K562 (cell line): Measurements from ENCODE around the gene MFAP1. TPM values are rescaled to one million over a fixed set of nuclear protein-coding genes. Genes with fewer than 3 reads are reported as not detected.

Experiments
- ATAC-seq: fragments of 200-7000 bp; cut with Tn5 transposase; 3 replicates; pipeline ENCODE4 v1.9.1; 2020; ENCODE audit warnings: moderate library complexity
- BruUV-seq: library from RNA; stranded (reverse); fragments of 400-500 nt; replicated peaks from 2 replicates; lab custom pipeline; 2021; lab: Mats Ljungman, UMichigan
- CTCF ChIA-PET: fragments of 300-600 bp; formaldehyde crosslinking; extraction: SDS; loops from one replicate; lab custom pipeline; 2021; ENCODE audit warnings: low intra/inter-chr PET ratio; lab: Yijun Ruan, JAX
- POLR2A ChIA-PET: fragments of 300-600, 350-650 bp; sonication (Branson Sonifier 250); formaldehyde crosslinking; extraction: SDS; loops from one replicate; lab custom pipeline; 2021; ENCODE audit warnings: antibody characterized with exemption, inconsistent platforms; lab: Yijun Ruan, JAX
- DNase-seq, 4 experiments: peaks; one replicate each; pipeline versions ENCODE4 v3.0.0 to v3.0.0-alpha.2; 2011 to 2018; ENCODE audit warnings: low spot score in 3 of 4, mixed read lengths in 3 of 4; ENCODE audit errors: extremely low read depth in 1 of 4
- FAIRE-seq: peaks from 2 replicates; lab custom pipeline; 2011; peaks lifted over from hg19 to GRCh38; lab: Jason Lieb, UNC
- H2AFZ ChIP-seq: 2 replicates; pipeline ENCODE4 v1.6.0; 2011; ENCODE audit warnings: low read depth, low read length, control low read depth, inconsistent platforms
- H3K27ac ChIP-seq: fragments of 200-600 bp; 3 replicates; pipeline ENCODE4 v1.8.0; 2011; ENCODE audit warnings: low read depth, mild to moderate bottlenecking, control low read depth, inconsistent platforms, low read length, moderate library complexity, mixed read lengths; ENCODE audit errors: extremely low read depth
- H3K27me3 ChIP-seq, 2 experiments: fragments of 300-600 bp in 1 of 2; 2 replicates in 1 of 2; 3 replicates in 1 of 2; pipeline versions ENCODE4 v1.6.0 to v1.8.0; 2011; ENCODE audit warnings: inconsistent platforms in 2 of 2, low read length in 2 of 2, mild to moderate bottlenecking in 1 of 2, mixed read lengths in 1 of 2, moderate library complexity in 1 of 2; ENCODE audit not compliant: control insufficient read depth in 2 of 2, insufficient read depth in 2 of 2
- H3K36me3 ChIP-seq: fragments of 300-600 bp; 3 replicates; pipeline ENCODE4 v1.8.0; 2011; ENCODE audit warnings: mild to moderate bottlenecking, low read length, inconsistent platforms; ENCODE audit not compliant: control insufficient read depth, insufficient read depth
- H3K4me1 ChIP-seq, 2 experiments: fragments of 200-600 bp in 1 of 2; replicated peaks in 1 of 2; 2 replicates in 1 of 2; 3 replicates in 1 of 2; pipeline versions ENCODE4 v1.5.1 to v1.8.0; 2011; ENCODE audit warnings: inconsistent platforms in 2 of 2, low read length in 2 of 2, mild to moderate bottlenecking in 1 of 2, mixed read lengths in 1 of 2, moderate library complexity in 1 of 2; ENCODE audit not compliant: control insufficient read depth in 2 of 2, insufficient read depth in 2 of 2
- H3K4me2 ChIP-seq: 2 replicates; pipeline ENCODE4 v1.6.1; 2011; ENCODE audit warnings: low read length, control low read depth, inconsistent platforms, mixed read lengths; ENCODE audit not compliant: insufficient read depth
- H3K4me3 ChIP-seq: fragments of 200-600 bp; sonication (generic), shearing (Covaris generic); 2 replicates; pipeline ENCODE4 v1.5.1; 2016; ENCODE audit warnings: control low read depth, inconsistent platforms
- H3K79me2 ChIP-seq: fragments of 200-600 bp; 3 replicates; pipeline ENCODE4 v1.8.0; 2011; ENCODE audit warnings: low read length, inconsistent platforms; ENCODE audit not compliant: control insufficient read depth, insufficient read depth
- H3K9ac ChIP-seq, 2 experiments: 2 replicates each; pipeline versions ENCODE4 v1.6.0 to v1.6.1; 2011; ENCODE audit warnings: low read depth in 2 of 2, low read length in 2 of 2, control low read depth in 1 of 2, inconsistent platforms in 1 of 2, mild to moderate bottlenecking in 1 of 2, mixed read lengths in 1 of 2; ENCODE audit not compliant: insufficient read depth in 1 of 2
- H3K9me1 ChIP-seq: one replicate; pipeline ENCODE4 v1.6.0; 2011; ENCODE audit warnings: inconsistent platforms, mild to moderate bottlenecking, low read length, moderate library complexity; ENCODE audit not compliant: control insufficient read depth, insufficient read depth
- H3K9me3 ChIP-seq: replicated peaks from 2 replicates; pipeline ENCODE4 v1.5.1; 2011; ENCODE audit warnings: low read depth, low read length, inconsistent platforms; ENCODE audit not compliant: control insufficient read depth, insufficient read depth
- H4K20me1 ChIP-seq: replicated peaks from 2 replicates; pipeline ENCODE4 v1.6.1; 2011; ENCODE audit warnings: low read length, inconsistent platforms, mixed read lengths; ENCODE audit not compliant: control insufficient read depth, insufficient read depth
- CEBPZ ChIP-seq: fragments of 150-350 bp; IDR thresholded peaks from 2 replicates; pipeline ENCODE4 v1.6.1; 2014; ENCODE audit warnings: low read depth, mild to moderate bottlenecking, low read length, borderline replicate concordance
- DACH1 ChIP-seq: fragments of 450-650 bp; IDR thresholded peaks from 2 replicates; pipeline ENCODE4 v1.6.1; 2018; ENCODE audit not compliant: partially characterized antibody
- ELF4 ChIP-seq: fragments of 450-650 bp; formaldehyde crosslinking; IDR thresholded peaks from 2 replicates; pipeline ENCODE4 v1.4.0; 2022; ENCODE audit warnings: missing genetic modification characterization
- ETS2 ChIP-seq: IDR thresholded peaks from 2 replicates; pipeline ENCODE4 v1.6.1; 2016; ENCODE audit warnings: borderline replicate concordance, missing genetic modification characterization, mild to moderate bottlenecking, moderate library complexity, missing compliant biosample characterization; ENCODE audit not compliant: poor library complexity, severe bottlenecking
- FOSL1 ChIP-seq: fragments of 200-800 bp; sonication (Bioruptor generic); conservative IDR thresholded peaks from 2 replicates; pipeline ENCODE4 v1.6.1; 2016; ENCODE audit warnings: missing genetic modification characterization, missing compliant biosample characterization
- HCFC1 ChIP-seq: IDR thresholded peaks from 2 replicates; pipeline ENCODE4 v1.6.1; 2012; ENCODE audit warnings: low read depth, low read length, improper control_type of control experiment
- KAT7 ChIP-seq: sonication (generic); formaldehyde crosslinking; IDR thresholded peaks from 2 replicates; pipeline ENCODE4 v1.8.0; 2022; ENCODE audit warnings: missing genetic modification reagents, mild to moderate bottlenecking, borderline replicate concordance
- MEF2A ChIP-seq: IDR thresholded peaks from 2 replicates; pipeline ENCODE4 v1.6.1; 2011; ENCODE audit warnings: low read depth, mild to moderate bottlenecking, low read length, moderate library complexity; ENCODE audit not compliant: control insufficient read depth
- PTBP1 ChIP-seq: fragments of 200-400 bp; formaldehyde crosslinking; IDR thresholded peaks from 2 replicates; pipeline ENCODE4 v1.6.1; 2017; ENCODE audit warnings: low read depth, low read length
- RBFOX2 ChIP-seq: fragments of 200-400 bp; formaldehyde crosslinking; IDR thresholded peaks from 2 replicates; pipeline ENCODE4 v1.6.1; 2017; ENCODE audit warnings: low read depth, mild to moderate bottlenecking, low read length, moderate library complexity
- RBM22 ChIP-seq: fragments of 200-400 bp; formaldehyde crosslinking; IDR thresholded peaks from 2 replicates; pipeline ENCODE4 v1.6.1; 2018; ENCODE audit warnings: low read length, low read depth; ENCODE audit not compliant: poor library complexity, severe bottlenecking
- SMARCA4 ChIP-seq: fragments of 450-650 bp; IDR thresholded peaks from 2 replicates; pipeline ENCODE4 v1.6.1; 2016
- SREBF2 ChIP-seq: sonication (generic); formaldehyde crosslinking; IDR thresholded peaks from 2 replicates; pipeline ENCODE4 v1.4.0; 2020; ENCODE audit warnings: mild to moderate bottlenecking, missing genetic modification reagents
- ZFX ChIP-seq: sonication (generic); formaldehyde crosslinking; IDR thresholded peaks from 2 replicates; pipeline ENCODE4 v1.8.0; 2022; ENCODE audit warnings: mild to moderate bottlenecking, missing genetic modification reagents, moderate library complexity
- ZNF143 ChIP-seq: sonication (generic); formaldehyde crosslinking; IDR thresholded peaks from 2 replicates; pipeline ENCODE4 v1.9.0; 2022; ENCODE audit warnings: mild to moderate bottlenecking, missing genetic modification reagents
- ZNF431 ChIP-seq: sonication (generic); formaldehyde crosslinking; IDR thresholded peaks from 2 replicates; pipeline ENCODE4 v1.8.0; 2022; ENCODE audit warnings: mild to moderate bottlenecking, missing genetic modification reagents
- ZNF551 ChIP-seq: fragments of 250-450 bp; sonication (Bioruptor Pico); IDR thresholded peaks from 2 replicates; pipeline ENCODE4 v1.5.0; 2021; ENCODE audit warnings: mild to moderate bottlenecking, moderate library complexity
- WGBS: fragments of 100-300 bp; shearing (Covaris generic); methylation state at CpG from one replicate; pipeline ENCODE4 v1.1.6; 2016; ENCODE audit warnings: low coverage, mixed read lengths; ENCODE audit not compliant: insufficient coverage; ENCODE audit errors: missing lambda C conversion rate; 5-methylcytosine and 5-hydroxymethylcytosine counted together
- in situ Hi-C: fragments of 300-500 bp; cut with MboI; formaldehyde crosslinking; loops from 4 replicates; pipeline ENCODE4 v1.15.0; 2018; ENCODE audit warnings: inconsistent platforms, mixed read lengths
- intact Hi-C: fragments of 100-400 bp; cut with micrococcal nuclease; formaldehyde crosslinking; loops from 2 replicates; pipeline ENCODE4 v1.14.2; 2022
- polyA plus RNA-seq, 8 experiments: library from polyadenylated mRNA; depleted of rRNA in 4 of 8; stranded (reverse) in 5 of 8; unstranded in 3 of 8; fragments of >200 nt; fragmentation: Nextera tagmentation in 2 of 8; fragmentation: Illumina TruSeq in 1 of 8; extraction: Ambion mirVana in 2 of 8; extraction: Trizol in 1 of 8; gene quantifications; 2 replicates each; pipeline versions ENCODE4 v1.2.1 to v1.2.3, GENCODE V29; 2011 to 2014; ENCODE audit warnings: inconsistent platforms in 1 of 8, missing spikeins in 1 of 8
- total RNA-seq, 7 experiments: library from RNA; depleted of rRNA in 6 of 7; stranded (reverse); fragments of >200 nt in 6 of 7; fragmentation: Illumina TruSeq in 2 of 7; extraction: Trizol in 2 of 7; gene quantifications; 2 replicates each; pipeline versions ENCODE4 v1.2.1 to v1.2.3, GENCODE V29; 2011 to 2021; ENCODE audit warnings: low replicate concordance in 1 of 7

MFAP1 gene
- total and polyA plus RNA-seq, 9 of the 15 experiments (the other 6 are each of a cell fraction or from before 2014, with no cell fraction given) = 34.9 to 64.1 (median 48.2) TPM

GRCh38 chr15:43792761-43793476 lies 31.6 kb downstream of the MFAP1 start:
- H4K20me1 ChIP-seq = peaks cover 17% of the 10 kb centered on the region; the same call in 1 of the 2 replicates
- POLR2A ChIA-PET = interaction anchor here (0.7 to 6.1 kb wide), 7 partner anchors 9 to 381 kb away, joined by 3 to 29 read pairs (median 8); partner anchors contain the start of genes ELL3, HYPK, MFAP1 and SERINC4
- peak overlapping the region; percentile 95 for H3K4me3 ChIP-seq
- ATAC-seq (peak; percentile 14), FAIRE-seq (no peak), DNase-seq (peak in 3 of 4 experiments; percentile 34 to 72 (median 59))
- peaks cover 36% of the 10 kb centered on the region for H3K79me2 ChIP-seq
- peak overlapping the region; percentile 99 for H3K27ac ChIP-seq
- H3K36me3 ChIP-seq = peaks cover 43% of the 10 kb centered on the region
- under 1% methylated on average over 33 of the region's 33 CpGs for WGBS
- intact Hi-C loops (no loop called here), in situ Hi-C loops (no loop called here)
- CTCF ChIA-PET = no interaction called here
- BruUV-seq = no TSS peak
- H3K9ac ChIP-seq = peak overlapping the region; percentile 100
- H3K9me3 ChIP-seq = no peaks in the 10 kb centered on the region
- H2AFZ ChIP-seq = 0 out of 2 replicates have a peak overlapping the region, but pooled peaks have one; percentile 25
- peak overlapping the region; percentile 96 for H3K4me2 ChIP-seq
- peaks cover 17% of the 10 kb centered on the region for H3K9me1 ChIP-seq
- peaks cover 26 to 35% of the 10 kb centered on the region in 2 experiments for H3K4me1 ChIP-seq
- H3K27me3 ChIP-seq = no peaks in the 10 kb centered on the region
- TF ChIP-seq ELF4 (CRISPR knock-in tag) (no peak), RBFOX2 (peak; percentile 71), SMARCA4 (no peak), KAT7 (peak; percentile 85; the same call in 1 of the 2 replicates), HCFC1 (no peak), RBM22 (peak; percentile 61), ETS2 (tag) (no peak), ZNF431 (CRISPR knock-in tag) (no peak), SREBF2 (CRISPR knock-in tag) (no peak), ZFX (peak; percentile 65; the same call in 1 of the 2 replicates), MEF2A (no peak), CEBPZ (no peak), PTBP1 (0 out of 2 replicates have a peak, but pooled peaks have one; percentile 14), FOSL1 (tag) (no peak), ZNF143 (0 out of 2 replicates have a peak, but pooled peaks have one; percentile 0), ZNF551 (CRISPR knock-in tag) (no peak), DACH1 (no peak)
